HCT116 (cell line): ENCODE measurements around the gene SEC22C. TPM values are rescaled to one million over a fixed set of nuclear protein-coding genes. Genes with fewer than 3 reads are reported as not detected.

Experiments
- ATAC-seq: fragments of 200-7000 bp; cut with Tn5 transposase; 2 replicates; pipeline ENCODE4 v1.9.1; 2020; ENCODE audit warnings: mild to moderate bottlenecking, moderate library complexity
- BruUV-seq: library from RNA; stranded (reverse); fragments of 400-500 nt; replicated peaks from 2 replicates; lab custom pipeline; 2021; lab: Mats Ljungman, UMichigan
- CTCF ChIA-PET: fragments of 300-600 bp; sonication (Branson Sonifier 250); formaldehyde crosslinking; loops from one replicate; lab custom pipeline; 2021; ENCODE audit warnings: antibody characterized with exemption; lab: Charles Lee
- POLR2A ChIA-PET: fragments of 300-600, 350-600 bp; sonication (Branson Sonifier 250); formaldehyde crosslinking; loops from one replicate; lab custom pipeline; 2021; ENCODE audit warnings: antibody characterized with exemption; lab: Charles Lee
- RAD21 ChIA-PET, 2 experiments: fragments of 300-600 bp; sonication (Branson Sonifier 250); formaldehyde crosslinking; loops; one replicate each; lab custom pipeline; 2023; ENCODE audit warnings: low total read pairs in 2 of 2; ENCODE audit not compliant: uncharacterized antibody in 2 of 2, unreplicated experiment in 2 of 2, low non-redundant PET in 1 of 2; lab: Charles Lee
- DNase-seq: peaks from one replicate; pipeline ENCODE4 v3.0.0-alpha.2; 2010; ENCODE audit warnings: low read depth, low spot score
- H2AFZ ChIP-seq: fragments of 200-600 bp; shearing (Covaris generic), sonication (generic); 2 replicates; pipeline ENCODE4 v1.6.1; 2017; ENCODE audit warnings: low read depth, mixed run types, mixed read lengths, antibody characterized with exemption, low read length; ENCODE audit not compliant: poor library complexity, severe bottlenecking
- H3K27ac ChIP-seq: 2 replicates; pipeline ENCODE4 v1.5.1; 2012; ENCODE audit warnings: low read depth, low read length
- H3K27me3 ChIP-seq: fragments of 200-600 bp; sonication (generic); 2 replicates; pipeline ENCODE4 v1.6.1; 2016; ENCODE audit warnings: mixed run types, low read length, mixed read lengths; ENCODE audit not compliant: insufficient read depth
- H3K36me3 ChIP-seq, 2 experiments: fragments of 200-500 bp in 1 of 2; fragments of 200-600 bp in 1 of 2; sonication (Bioruptor generic) in 1 of 2; sonication (generic) in 1 of 2; 2 replicates each; pipeline versions ENCODE4 v1.5.1 to v1.6.1; 2014 to 2016; ENCODE audit warnings: low read length in 2 of 2, inconsistent platforms in 1 of 2, mixed read lengths in 1 of 2, mixed run types in 1 of 2; ENCODE audit not compliant: insufficient read depth in 2 of 2, control insufficient read depth in 1 of 2
- H3K4me1 ChIP-seq, 2 experiments: fragments of 200-600 bp in 1 of 2; sonication (generic) in 1 of 2; 2 replicates each; pipeline versions ENCODE4 v1.5.1 to v1.6.1; 2012 to 2017; ENCODE audit warnings: low read length in 2 of 2, inconsistent platforms in 1 of 2, mild to moderate bottlenecking in 1 of 2, mixed read lengths in 1 of 2, mixed run types in 1 of 2, moderate library complexity in 1 of 2; ENCODE audit not compliant: insufficient read depth in 2 of 2, control insufficient read depth in 1 of 2
- H3K4me2 ChIP-seq: fragments of 200-600 bp; sonication (generic); 2 replicates; pipeline ENCODE4 v1.6.1; 2017; ENCODE audit warnings: mixed run types, low read length, mixed read lengths
- H3K4me3 ChIP-seq, 2 experiments: fragments of 200-600 bp in 1 of 2; sonication (generic) in 1 of 2; replicated peaks in 1 of 2; 2 replicates each; pipeline ENCODE4 v1.5.1; 2011 to 2016; ENCODE audit warnings: low read length in 2 of 2, control low read depth in 1 of 2, low read depth in 1 of 2, mild to moderate bottlenecking in 1 of 2, mixed read lengths in 1 of 2, mixed run types in 1 of 2
- H3K79me2 ChIP-seq: fragments of 200-600 bp; sonication (generic); 2 replicates; pipeline ENCODE4 v1.6.1; 2017; ENCODE audit warnings: mild to moderate bottlenecking, mixed run types, low read length, moderate library complexity, mixed read lengths; ENCODE audit not compliant: insufficient read depth
- H3K9ac ChIP-seq: fragments of 200-600 bp; sonication (generic); 2 replicates; pipeline ENCODE4 v1.6.1; 2016; ENCODE audit warnings: low read length, mixed read lengths
- H3K9me2 ChIP-seq: fragments of 200-600 bp; sonication (generic), shearing (Covaris generic); 2 replicates; pipeline ENCODE4 v1.6.1; 2017; ENCODE audit warnings: mixed run types, mild to moderate bottlenecking, moderate library complexity; ENCODE audit not compliant: insufficient read depth
- H3K9me3 ChIP-seq, 2 experiments: fragments of 200-500 bp in 1 of 2; fragments of 200-600 bp in 1 of 2; sonication (Bioruptor generic) in 1 of 2; sonication (generic) in 1 of 2; 2 replicates each; pipeline ENCODE4 v1.6.1; 2014 to 2017; ENCODE audit warnings: low read length in 2 of 2, mixed read lengths in 2 of 2, inconsistent platforms in 1 of 2, low read depth in 1 of 2, mild to moderate bottlenecking in 1 of 2, mixed run types in 1 of 2, moderate library complexity in 1 of 2; ENCODE audit not compliant: control insufficient read depth in 1 of 2, insufficient read depth in 1 of 2
- H4K20me1 ChIP-seq: fragments of 200-600 bp; sonication (generic), shearing (Covaris generic); 2 replicates; pipeline ENCODE4 v1.6.1; 2017; ENCODE audit warnings: mixed run types, mild to moderate bottlenecking, moderate library complexity; ENCODE audit not compliant: insufficient read depth
- CBX3 ChIP-seq: IDR thresholded peaks from 2 replicates; pipeline ENCODE4 v1.6.1; 2012; ENCODE audit warnings: low read depth
- CEBPB ChIP-seq: IDR thresholded peaks from 2 replicates; pipeline ENCODE4 v1.6.1; 2012; ENCODE audit warnings: low read depth
- EGR1 ChIP-seq: IDR thresholded peaks from 2 replicates; pipeline ENCODE4 v1.6.1; 2012; ENCODE audit warnings: low read depth
- ELF1 ChIP-seq: IDR thresholded peaks from 2 replicates; pipeline ENCODE4 v1.6.1; 2012; ENCODE audit warnings: low read depth, borderline replicate concordance
- EZH2phosphoT487 ChIP-seq: fragments of 200-600 bp; IDR thresholded peaks from 2 replicates; pipeline ENCODE4 v1.6.1; 2018; ENCODE audit warnings: antibody characterized with exemption, borderline replicate concordance
- FOSL1 ChIP-seq: IDR thresholded peaks from 2 replicates; pipeline ENCODE4 v1.6.1; 2012; ENCODE audit warnings: low read depth
- JUND ChIP-seq: IDR thresholded peaks from 2 replicates; pipeline ENCODE4 v1.6.1; 2012
- POLR2A ChIP-seq: IDR thresholded peaks from 2 replicates; pipeline ENCODE4 v1.7.0; 2011; ENCODE audit warnings: borderline replicate concordance; ENCODE audit not compliant: insufficient read depth, insufficient read length; ENCODE audit errors: extremely low read depth
- POLR2AphosphoS5 ChIP-seq: IDR thresholded peaks from 2 replicates; pipeline ENCODE4 v1.6.1; 2011; ENCODE audit warnings: mild to moderate bottlenecking, low read depth, low read length, moderate library complexity
- RAD21 ChIP-seq: IDR thresholded peaks from 2 replicates; pipeline ENCODE4 v1.6.1; 2012; ENCODE audit warnings: low read depth, mild to moderate bottlenecking
- SIN3A ChIP-seq: IDR thresholded peaks from 2 replicates; pipeline ENCODE4 v1.6.1; 2012; ENCODE audit warnings: low read depth
- SP1 ChIP-seq: IDR thresholded peaks from 2 replicates; pipeline ENCODE4 v1.6.1; 2012; ENCODE audit warnings: low read depth
- TCF7L2 ChIP-seq: IDR thresholded peaks from 2 replicates; pipeline ENCODE4 v1.7.0; 2011; ENCODE audit warnings: borderline replicate concordance, inconsistent platforms; ENCODE audit not compliant: insufficient read depth, insufficient read length; ENCODE audit errors: extremely low read depth
- YY1 ChIP-seq: IDR thresholded peaks from 2 replicates; pipeline ENCODE4 v1.6.1; 2011; ENCODE audit warnings: low read length, low read depth, moderate library complexity, mild to moderate bottlenecking; ENCODE audit not compliant: insufficient replicate concordance; ENCODE audit errors: extremely low read depth
- ZFX ChIP-seq: fragments of 450-650 bp; IDR thresholded peaks from 2 replicates; pipeline ENCODE4 v1.6.1; 2017
- ZNF274 ChIP-seq: fragments of 200-500 bp; sonication (Bioruptor generic); IDR thresholded peaks from 2 replicates; pipeline ENCODE4 v1.6.1; 2014; ENCODE audit warnings: mild to moderate bottlenecking, low read depth, low read length, inconsistent platforms
- intact Hi-C: fragments of 100-400 bp; cut with micrococcal nuclease; formaldehyde crosslinking; loops from 2 replicates; pipeline ENCODE4 v1.10.0; 2022
- total RNA-seq: library from RNA; stranded (reverse); gene quantifications from one replicate; pipeline ENCODE4 v1.2.1, GENCODE V29; 2021; ENCODE audit not compliant: unreplicated experiment
- TF ChIP-seq, protein P1 (sequence below), 3 experiments: fragments of 200-600 bp in 1 of 3; sonication (generic) in 1 of 3; IDR thresholded peaks in 2 of 3; conservative IDR thresholded peaks in 1 of 3; 2 replicates each; pipeline ENCODE4 v1.5.1; 2012 to 2017; ENCODE audit warnings: low read depth in 2 of 3, low read length in 2 of 3, antibody characterized with exemption in 1 of 3, borderline replicate concordance in 1 of 3, control low read depth in 1 of 3, mild to moderate bottlenecking in 1 of 3, mixed read lengths in 1 of 3, mixed run types in 1 of 3, moderate library complexity in 1 of 3; ENCODE audit not compliant: insufficient read depth in 1 of 3
- TF ChIP-seq, protein P2 (sequence below): IDR thresholded peaks from 2 replicates; pipeline ENCODE4 v1.6.1; 2012

Gene SEC22C
- total RNA-seq, 1 experiment from 2014 or later: 43.4 TPM

DNA sequence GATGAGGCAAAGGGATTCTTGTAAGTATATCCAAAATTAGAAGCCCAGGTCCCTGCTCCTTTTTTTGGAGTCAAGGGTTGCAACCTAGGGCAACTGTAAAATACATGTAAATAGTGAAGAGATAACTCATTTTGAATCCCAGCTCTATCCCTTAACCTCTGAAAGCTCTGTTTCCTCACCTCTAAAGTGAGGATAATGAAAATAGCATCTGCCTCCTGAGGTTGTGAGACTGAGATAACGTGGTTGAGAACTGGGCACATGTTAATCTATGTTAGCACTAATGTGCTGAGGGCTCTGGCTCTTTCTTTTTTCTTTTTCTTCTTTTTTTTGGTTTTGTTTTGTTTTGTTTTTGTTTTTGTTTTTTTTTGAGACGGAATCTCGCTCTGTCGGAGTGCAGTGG, 13.9 kb upstream of the SEC22C start:
- H3K9me3 ChIP-seq: no peaks in the 10 kb centered on the region

DNA sequence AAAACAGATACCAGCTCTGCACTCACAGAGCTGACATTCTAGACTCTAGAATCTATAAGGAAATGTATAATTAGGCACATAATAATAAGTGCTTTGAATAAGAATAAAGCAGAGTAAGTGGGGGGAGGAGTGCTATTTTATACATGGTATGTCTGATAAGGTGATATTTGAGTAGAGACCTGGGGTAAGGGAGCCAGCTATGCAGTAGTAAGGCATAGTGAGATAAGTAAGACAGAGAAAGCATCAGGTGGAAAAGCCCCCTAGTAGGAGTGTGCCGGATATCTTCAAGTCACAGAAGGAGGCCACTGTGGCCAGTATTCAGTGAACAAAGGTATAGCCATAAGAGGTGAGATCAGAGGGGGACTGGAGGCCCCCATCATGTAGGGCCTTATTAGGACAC, 11.9 kb upstream of the SEC22C start:
- ATAC-seq (no peak), DNase-seq (no peak)
- Histone ChIP-seq H3K9me2 (no peaks in the 10 kb centered on the region), H3K27ac (no peak overlapping the region), H4K20me1 (no peaks in the 10 kb centered on the region), H3K9me3 (no peaks in the 10 kb centered on the region), H2AFZ (no peak overlapping the region), H3K27me3 (no peaks in the 10 kb centered on the region), H3K9ac (no peak overlapping the region), H3K4me1 (peaks cover 9 to 16% of the 10 kb centered on the region in 2 experiments), H3K4me2 (no peak overlapping the region), H3K4me3 (no peak overlapping the region), H3K36me3 (peaks cover 11 to 12% of the 10 kb centered on the region in 2 experiments; a peak in 3 of 4 replicates), H3K79me2 (peaks cover 26% of the 10 kb centered on the region)
- ChIA-PET POLR2A (interaction anchor here (0.6 kb wide), 1 partner anchor 632 kb away, joined by 3 read pairs; the partner anchor contains the start of gene ULK4), RAD21 (no interaction called here), CTCF (no interaction called here)
- intact Hi-C loops: no loop called here
- BruUV-seq: no TSS peak
- TF ChIP-seq, protein P1, sequence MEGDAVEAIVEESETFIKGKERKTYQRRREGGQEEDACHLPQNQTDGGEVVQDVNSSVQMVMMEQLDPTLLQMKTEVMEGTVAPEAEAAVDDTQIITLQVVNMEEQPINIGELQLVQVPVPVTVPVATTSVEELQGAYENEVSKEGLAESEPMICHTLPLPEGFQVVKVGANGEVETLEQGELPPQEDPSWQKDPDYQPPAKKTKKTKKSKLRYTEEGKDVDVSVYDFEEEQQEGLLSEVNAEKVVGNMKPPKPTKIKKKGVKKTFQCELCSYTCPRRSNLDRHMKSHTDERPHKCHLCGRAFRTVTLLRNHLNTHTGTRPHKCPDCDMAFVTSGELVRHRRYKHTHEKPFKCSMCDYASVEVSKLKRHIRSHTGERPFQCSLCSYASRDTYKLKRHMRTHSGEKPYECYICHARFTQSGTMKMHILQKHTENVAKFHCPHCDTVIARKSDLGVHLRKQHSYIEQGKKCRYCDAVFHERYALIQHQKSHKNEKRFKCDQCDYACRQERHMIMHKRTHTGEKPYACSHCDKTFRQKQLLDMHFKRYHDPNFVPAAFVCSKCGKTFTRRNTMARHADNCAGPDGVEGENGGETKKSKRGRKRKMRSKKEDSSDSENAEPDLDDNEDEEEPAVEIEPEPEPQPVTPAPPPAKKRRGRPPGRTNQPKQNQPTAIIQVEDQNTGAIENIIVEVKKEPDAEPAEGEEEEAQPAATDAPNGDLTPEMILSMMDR (IDR thresholded peaks at IDR 0.05 in 2 of 3, conservative IDR thresholded peaks at IDR 0.05 in 1 of 3; ENCODE audit: borderline replicate concordance in 1 of 3, insufficient read depth in 1 of 3, low read depth in 2 of 3, low read length in 2 of 3): no peak
- TF ChIP-seq YY1 (no peak), SP1 (no peak), CBX3 (no peak), CEBPB (no peak), SIN3A (no peak), EGR1 (no peak), FOSL1 (no peak), ZFX (no peak), JUND (no peak)
- TF ChIP-seq, protein P2, sequence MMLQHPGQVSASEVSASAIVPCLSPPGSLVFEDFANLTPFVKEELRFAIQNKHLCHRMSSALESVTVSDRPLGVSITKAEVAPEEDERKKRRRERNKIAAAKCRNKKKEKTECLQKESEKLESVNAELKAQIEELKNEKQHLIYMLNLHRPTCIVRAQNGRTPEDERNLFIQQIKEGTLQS: no peak

More for the DNA sequence above, 13.9 kb upstream of the SEC22C start:
- Histone ChIP-seq H3K27me3 (no peaks in the 10 kb centered on the region), H3K27ac (no peak overlapping the region), H3K9ac (no peak overlapping the region), H3K4me2 (no peak overlapping the region), H3K4me1 (peaks cover 3 to 15% of the 10 kb centered on the region in 2 experiments; a peak in 3 of 4 replicates), H2AFZ (no peak overlapping the region), H3K79me2 (peaks cover 26% of the 10 kb centered on the region), H3K9me2 (no peaks in the 10 kb centered on the region), H4K20me1 (no peaks in the 10 kb centered on the region), H3K36me3 (peaks cover 11 to 12% of the 10 kb centered on the region in 2 experiments; a peak in 3 of 4 replicates)
- no TSS peak for BruUV-seq
- no peak for ATAC-seq
- ChIA-PET RAD21 (no interaction called here), CTCF (no interaction called here), POLR2A (no interaction called here)
- no peak for DNase-seq
- intact Hi-C loops: no loop called here
- TF ChIP-seq SIN3A: no peak
- TF ChIP-seq FOSL1: no peak
- no peak for TF ChIP-seq CBX3
- TF ChIP-seq, protein P2: no peak
- TF ChIP-seq POLR2AphosphoS5: no peak
- no peak for TF ChIP-seq ZNF274
- no peak for TF ChIP-seq EGR1
- TF ChIP-seq YY1: no peak
- TF ChIP-seq POLR2A: no peak
- no peak for TF ChIP-seq RAD21
- TF ChIP-seq ELF1: no peak
- TF ChIP-seq SP1: no peak
- TF ChIP-seq TCF7L2: no peak
- TF ChIP-seq EZH2phosphoT487: no peak
- TF ChIP-seq, all 23 proteins: peak for 0
- no peak overlapping the region for H3K4me3 ChIP-seq
